Measurements from ENCODE around the gene RNASEH2B. TPM values are rescaled to one million over a fixed set of nuclear protein-coding genes. Genes with fewer than 3 reads are reported as not detected.

The RNASEH2B gene
- total and polyA plus RNA-seq, 9 of the 15 experiments (the other 6 are each of a cell fraction or from before 2014, with no cell fraction given) = 26.3 to 109 (median 62.5) TPM

GRCh38 chr13:50910485-50910805 is 854 bp downstream of the RNASEH2B start (continued):
- TF ChIP-seq ZNF277 (CRISPR knock-in tag; IDR thresholded peaks at IDR 0.05; ENCODE audit: borderline replicate concordance) (no peak), NR2C1 (IDR thresholded peaks at IDR 0.05) (no peak), NR2C1 (tag; IDR thresholded peaks at IDR 0.05) (no peak), PTTG1 (tag; IDR thresholded peaks at IDR 0.05; ENCODE audit: low read depth) (no peak), ARNT (IDR thresholded peaks at IDR 0.05) (no peak), SIN3B (IDR thresholded peaks at IDR 0.05; ENCODE audit: low read depth) (no peak), TAL1 (IDR thresholded peaks at IDR 0.05) (no peak)

- no peaks in the 10 kb centered on the region for H3K9me3 ChIP-seq (replicated peaks; ENCODE audit: control insufficient read depth, insufficient read depth, low read depth, low read length)
- H4K20me1 ChIP-seq (replicated peaks; ENCODE audit: control insufficient read depth, insufficient read depth, low read length) = no peaks in the 10 kb centered on the region; the same call in 1 of the 2 replicates
- in situ Hi-C loops (cut with MboI) = no loop called here
- FAIRE-seq = peak; percentile 60
- H3K36me3 ChIP-seq (ENCODE audit: control insufficient read depth, insufficient read depth, low read length) = no peaks in the 10 kb centered on the region
- CTCF ChIA-PET (ENCODE audit: low intra/inter-chr PET ratio) = interaction anchor here (1.3 to 2.0 kb wide), 2 partner anchors 110 to 935 kb away, joined by 3 to 6 read pairs; no protein-coding TSS in a partner anchor
- H3K4me1 ChIP-seq (replicated peaks in 1 of 2; ENCODE audit: control insufficient read depth in 2 of 2, insufficient read depth in 2 of 2, low read length in 2 of 2) = peaks cover 20 to 28% of the 10 kb centered on the region in 2 experiments
- peak; percentile 55 for ATAC-seq
- intact Hi-C loops (cut with micrococcal nuclease) = loop anchor here (5.0 to 10.0 kb wide), 7 partner anchors 154 to 934 kb away; no protein-coding TSS in a partner anchor
- TSS peak; percentile 43 for BruUV-seq (replicated peaks)
- DNase-seq (ENCODE audit: extremely low read depth in 1 of 4, low spot score in 3 of 4) = peak; percentile 26 to 65 (median 38)
- peak overlapping the region in 1 of 2 experiments; percentile 95; a peak in 3 of 4 replicates for H3K9ac ChIP-seq (ENCODE audit: insufficient read depth in 1 of 2, low read depth in 2 of 2, low read length in 2 of 2)
- H3K27me3 ChIP-seq (ENCODE audit: control insufficient read depth in 2 of 2, insufficient read depth in 2 of 2, low read length in 2 of 2) = no peaks in the 10 kb centered on the region
- H3K9me1 ChIP-seq (ENCODE audit: control insufficient read depth, insufficient read depth, low read length) = no peaks in the 10 kb centered on the region
- peak overlapping the region; percentile 94 for H3K4me2 ChIP-seq (ENCODE audit: insufficient read depth, low read length)
- no peak overlapping the region for H2AFZ ChIP-seq (ENCODE audit: low read depth, low read length)
- peak overlapping the region; percentile 97 for H3K27ac ChIP-seq (ENCODE audit: extremely low read depth, low read depth, low read length)
- WGBS (ENCODE audit: insufficient coverage, low coverage, missing lambda C conversion rate) = 0% methylated on average over 3 of the region's 3 CpGs
- H3K4me3 ChIP-seq = peak overlapping the region; percentile 73
- peaks cover 65% of the 10 kb centered on the region for H3K79me2 ChIP-seq (ENCODE audit: control insufficient read depth, insufficient read depth, low read length)
- POLR2A ChIA-PET = interaction anchor here (0.8 kb wide), 1 partner anchor 829 kb away, joined by 3 read pairs; no protein-coding TSS in a partner anchor
- TF ChIP-seq DPF2 (IDR thresholded peaks at IDR 0.05) (0 out of 2 replicates have a peak, but pooled peaks have one; percentile 14), RFX5 (IDR thresholded peaks at IDR 0.05; ENCODE audit: low read depth, low read length) (no peak), TCF3 (CRISPR knock-in tag; IDR thresholded peaks at IDR 0.05) (0 out of 2 replicates have a peak, but pooled peaks have one; percentile 20), EHMT2 (IDR thresholded peaks at IDR 0.05) (peak; percentile 56; the same call in 1 of the 2 replicates), YBX1 (IDR thresholded peaks at IDR 0.05) (no peak), STAT5A (IDR thresholded peaks at IDR 0.05; ENCODE audit: borderline replicate concordance, low read length) (no peak), NFIC (IDR thresholded peaks at IDR 0.05) (peak; percentile 14; the same call in 1 of the 2 replicates), NCOR1 (IDR thresholded peaks at IDR 0.05) (peak; percentile 60), KAT7 (CRISPR knock-in tag; IDR thresholded peaks at IDR 0.05; ENCODE audit: borderline replicate concordance) (no peak), PTTG1 (tag; IDR thresholded peaks at IDR 0.05; ENCODE audit: low read depth) (no peak), CBFA2T3 (IDR thresholded peaks at IDR 0.05) (peak; percentile 71), PKNOX1 (IDR thresholded peaks at IDR 0.05) (no peak), NUFIP1 (IDR thresholded peaks at IDR 0.05; ENCODE audit: partially characterized antibody) (no peak), SREBF1 (IDR thresholded peaks at IDR 0.05; ENCODE audit: borderline replicate concordance, low read depth, low read length) (no peak)
Observed at GRCh38 chr13:50911081-50911631, 1.6 kb downstream of the RNASEH2B start.

Measured in K562 (cell line).